SK-N-SH treated with all-trans-retinoic acid at 6 μM for 48 hours (cell line): ENCODE results near the gene UTRN.

Experiments
- ARNTL ChIP-seq: fragments of 450-650 bp; formaldehyde crosslinking; IDR thresholded peaks from 2 replicates; pipeline ENCODE4 v1.5.0; 2020; ENCODE audit warnings: low read depth, mild to moderate bottlenecking, moderate library complexity, borderline replicate concordance
- CSDC2 ChIP-seq: fragments of 250-450 bp; sonication (Bioruptor Pico); IDR thresholded peaks from 2 replicates; pipeline ENCODE4 v1.5.0; 2020; ENCODE audit warnings: mild to moderate bottlenecking, moderate library complexity
- GLIS3 ChIP-seq: fragments of 250-450 bp; sonication (Bioruptor Pico); IDR thresholded peaks from 2 replicates; pipeline ENCODE4 v1.5.0; 2020; ENCODE audit warnings: mild to moderate bottlenecking, moderate library complexity
- ISL1 ChIP-seq: fragments of 250-450 bp; sonication (Bioruptor Pico); IDR thresholded peaks from 2 replicates; pipeline ENCODE4 v2.1.2; 2022; ENCODE audit warnings: mild to moderate bottlenecking, moderate library complexity
- PATZ1 ChIP-seq: fragments of 250-450 bp; sonication (Bioruptor Pico); IDR thresholded peaks from 2 replicates; pipeline ENCODE4 v1.8.0; 2020; ENCODE audit warnings: mild to moderate bottlenecking, moderate library complexity, borderline replicate concordance
- PPARA ChIP-seq: fragments of 250-450 bp; sonication (Bioruptor Pico); IDR thresholded peaks from 2 replicates; pipeline ENCODE4 v1.5.0; 2020; ENCODE audit warnings: mild to moderate bottlenecking, borderline replicate concordance
- RARB ChIP-seq: fragments of 250-450 bp; sonication (Bioruptor Pico); IDR thresholded peaks from 2 replicates; pipeline ENCODE4 v1.8.0; 2021; ENCODE audit warnings: mild to moderate bottlenecking, moderate library complexity
- SNAI2 ChIP-seq: fragments of 250-450 bp; sonication (Bioruptor Pico); IDR thresholded peaks from 2 replicates; pipeline ENCODE4 v1.5.0; 2020; ENCODE audit warnings: mild to moderate bottlenecking, moderate library complexity
- TCF4 ChIP-seq: fragments of 250-450 bp; sonication (Bioruptor Pico); IDR thresholded peaks from 2 replicates; pipeline ENCODE4 v1.8.0; 2021; ENCODE audit warnings: mild to moderate bottlenecking, moderate library complexity, borderline replicate concordance
- TOX ChIP-seq: fragments of 250-450 bp; sonication (Bioruptor Pico); IDR thresholded peaks from 2 replicates; pipeline ENCODE4 v1.8.0; 2021; ENCODE audit warnings: mild to moderate bottlenecking, moderate library complexity, borderline replicate concordance
- ZC3H10 ChIP-seq: fragments of 250-450 bp; sonication (Bioruptor Pico); IDR thresholded peaks from 2 replicates; pipeline ENCODE4 v1.5.1; 2021; ENCODE audit warnings: mild to moderate bottlenecking, moderate library complexity
- ZFP30 ChIP-seq: fragments of 450-650 bp; formaldehyde crosslinking; IDR thresholded peaks from 2 replicates; pipeline ENCODE4 v1.5.0; 2022; ENCODE audit warnings: mild to moderate bottlenecking, moderate library complexity
- ZNF8 ChIP-seq: fragments of 450-650 bp; formaldehyde crosslinking; IDR thresholded peaks from 2 replicates; pipeline ENCODE4 v1.5.0; 2020; ENCODE audit warnings: mild to moderate bottlenecking, moderate library complexity
- TF ChIP-seq, protein P1 (sequence below): fragments of 250-450 bp; sonication (Bioruptor Pico); IDR thresholded peaks from 2 replicates; pipeline ENCODE4 v1.5.1; 2020; ENCODE audit warnings: low read depth, mild to moderate bottlenecking, moderate library complexity

DNA sequence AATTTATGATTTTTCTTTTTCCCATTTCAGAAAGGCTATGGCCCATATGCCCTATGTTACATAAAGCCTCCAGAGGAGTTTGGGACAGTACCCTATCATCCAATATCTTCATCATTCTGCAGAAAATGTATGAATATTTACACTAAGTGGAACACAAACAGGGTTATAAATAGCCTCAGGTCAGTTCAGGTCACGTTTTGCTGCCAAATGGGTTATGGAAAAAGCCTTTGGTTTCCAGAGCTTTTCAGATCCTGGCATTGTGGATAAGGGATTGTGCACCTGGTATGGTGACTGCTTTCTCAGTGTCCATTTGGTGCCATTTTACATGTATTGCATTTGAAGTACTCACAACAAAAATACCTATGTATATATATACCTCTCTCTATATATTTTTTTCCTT is 29.4 kb downstream of the UTRN start:
- TF ChIP-seq ARNTL (CRISPR knock-in tag) (no peak), ZC3H10 (CRISPR knock-in tag) (no peak), PPARA (CRISPR knock-in tag) (no peak), RARB (CRISPR knock-in tag) (no peak), GLIS3 (CRISPR knock-in tag) (no peak), ZFP30 (no peak), TCF4 (CRISPR knock-in tag) (no peak), TOX (CRISPR knock-in tag) (no peak), SNAI2 (no peak), ISL1 (CRISPR knock-in tag) (no peak), ZNF8 (CRISPR knock-in tag) (no peak), CSDC2 (CRISPR knock-in tag) (no peak), PATZ1 (no peak)
- TF ChIP-seq, protein P1, sequence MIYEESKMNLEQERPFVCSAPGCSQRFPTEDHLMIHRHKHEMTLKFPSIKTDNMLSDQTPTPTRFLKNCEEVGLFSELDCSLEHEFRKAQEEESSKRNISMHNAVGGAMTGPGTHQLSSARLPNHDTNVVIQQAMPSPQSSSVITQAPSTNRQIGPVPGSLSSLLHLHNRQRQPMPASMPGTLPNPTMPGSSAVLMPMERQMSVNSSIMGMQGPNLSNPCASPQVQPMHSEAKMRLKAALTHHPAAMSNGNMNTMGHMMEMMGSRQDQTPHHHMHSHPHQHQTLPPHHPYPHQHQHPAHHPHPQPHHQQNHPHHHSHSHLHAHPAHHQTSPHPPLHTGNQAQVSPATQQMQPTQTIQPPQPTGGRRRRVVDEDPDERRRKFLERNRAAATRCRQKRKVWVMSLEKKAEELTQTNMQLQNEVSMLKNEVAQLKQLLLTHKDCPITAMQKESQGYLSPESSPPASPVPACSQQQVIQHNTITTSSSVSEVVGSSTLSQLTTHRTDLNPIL (CRISPR knock-in tag), result no peak
